Stimulated activated CD8-positive, alpha-beta memory T cell treated with anti-CD3 and anti-CD28 coated beads, Interleukin-4, amount 100 ng/mL, for 1 hour (primary cell): ENCODE results near the gene CHRNA5.

Experiments
- DNase-seq, 2 donors: peaks; one replicate each; pipeline ENCODE4 v3.0.0-alpha.2; 2020; ENCODE audit warnings: low read depth in 2 of 2, low spot score in 1 of 2

Gene CHRNA5

DNA sequence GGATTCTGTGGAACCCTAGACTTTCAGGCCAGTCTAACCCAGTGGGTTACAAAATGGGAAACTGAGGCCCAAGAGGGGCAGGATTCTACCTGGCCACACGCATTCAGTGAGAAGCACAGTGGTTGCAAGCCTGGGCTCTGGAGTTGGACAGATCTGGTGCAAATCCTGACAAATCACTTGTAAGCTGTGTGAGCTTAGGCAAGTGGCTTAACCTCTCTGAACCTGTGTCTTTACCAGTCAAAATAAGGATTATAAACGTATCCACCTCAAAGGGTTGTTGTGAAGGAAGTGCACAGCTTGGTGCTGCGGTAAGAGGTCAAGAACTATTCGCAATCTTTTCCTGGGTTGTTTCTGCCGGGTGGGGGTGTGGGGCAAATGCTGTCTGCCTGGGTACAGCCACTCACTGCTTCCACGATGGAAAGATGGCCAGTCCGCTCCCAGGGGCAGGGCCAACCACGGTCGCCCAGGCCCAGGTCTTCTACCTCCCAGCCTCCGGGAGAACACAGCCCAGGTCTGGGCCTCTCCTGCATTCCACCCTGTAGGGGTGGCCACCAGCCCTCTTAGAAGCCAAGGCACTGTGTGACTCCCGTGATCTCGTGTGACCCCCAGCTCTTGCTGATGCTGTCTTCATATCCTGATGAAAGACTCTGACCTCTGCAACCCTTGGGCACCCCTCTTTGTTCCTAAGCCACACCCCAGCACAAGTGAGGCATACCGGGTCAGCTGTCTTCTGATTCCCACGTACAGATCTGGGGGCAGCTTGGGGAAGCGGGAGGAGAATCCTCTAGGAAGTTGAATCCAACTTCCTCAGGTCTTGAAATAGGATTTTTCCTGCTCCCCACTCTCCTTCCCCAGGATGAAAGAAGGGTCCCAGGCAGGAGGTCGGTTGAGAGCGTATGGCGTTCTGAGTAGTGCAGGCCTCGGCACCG lies 54.0 kb downstream of the CHRNA5 start:
- DNase-seq, result no peak

DNA sequence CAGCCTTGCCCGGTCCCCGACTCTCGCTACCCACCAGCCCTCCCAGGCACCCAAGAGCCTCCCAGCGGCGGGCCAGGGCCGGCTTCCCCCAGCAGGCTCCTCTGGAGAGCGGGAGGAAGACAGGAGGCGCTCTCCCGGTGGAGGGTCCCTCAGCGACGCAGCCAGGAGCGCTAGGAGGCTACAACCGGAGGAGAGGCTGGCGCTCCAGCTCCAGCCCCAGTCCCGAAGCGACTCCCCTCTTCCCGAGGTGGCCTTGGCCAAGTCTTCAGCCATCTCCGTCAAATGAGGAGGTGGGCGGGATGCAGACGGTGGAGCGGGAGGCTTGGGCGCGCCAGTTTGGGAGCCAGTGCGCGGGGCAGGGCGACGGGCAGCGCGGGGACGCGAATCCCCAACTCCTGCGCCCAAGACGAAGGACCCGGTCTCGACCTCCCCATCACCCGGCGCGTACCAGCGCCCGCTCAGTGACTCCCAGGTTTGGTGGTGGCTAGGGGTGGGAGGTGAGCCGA lies 54.8 kb downstream of the CHRNA5 start:
- DNase-seq, result no peak

DNA sequence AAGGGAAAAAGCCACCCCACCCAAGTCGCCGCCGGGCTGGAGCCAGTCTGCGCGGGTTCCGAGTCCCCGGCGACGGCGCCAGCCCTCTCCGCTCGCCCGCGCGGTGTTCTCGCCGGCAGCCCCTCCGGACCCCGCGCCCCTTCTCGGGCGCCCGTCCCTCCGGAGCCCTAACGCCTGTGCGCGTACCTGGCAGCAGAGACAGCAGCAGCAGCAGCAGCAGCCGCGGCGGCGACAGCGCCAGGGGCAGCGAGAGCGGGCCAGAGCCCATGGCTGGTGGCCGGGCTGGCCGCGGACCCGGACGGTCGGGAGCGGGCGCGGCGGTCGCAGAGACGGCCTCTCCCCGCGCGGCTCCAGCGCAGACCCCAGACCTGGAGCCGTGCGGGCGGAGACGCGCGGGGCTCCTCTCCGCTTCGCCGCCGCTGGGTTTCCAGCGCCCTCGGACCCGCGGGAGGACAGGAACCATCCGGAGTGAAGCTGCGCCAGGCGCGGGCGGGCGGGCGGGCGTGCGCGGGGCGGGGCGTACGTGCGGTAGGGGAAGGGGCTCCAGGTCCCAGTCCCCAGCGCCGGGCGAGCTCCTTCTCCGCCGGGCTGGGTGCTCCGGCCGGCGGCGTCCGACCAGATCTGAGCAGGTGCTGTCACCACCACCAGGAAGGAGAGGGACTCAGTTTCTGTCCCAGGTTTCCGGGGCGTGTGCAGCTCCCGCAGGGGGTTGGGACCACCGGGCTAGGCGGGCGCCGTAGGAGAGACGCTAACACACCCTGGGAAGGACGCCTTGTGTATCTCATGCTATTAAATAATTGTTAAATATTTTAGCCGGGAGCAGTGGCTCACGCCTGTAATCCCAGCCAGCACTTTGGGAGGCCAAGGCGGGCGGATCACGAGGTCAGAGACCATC lies 55.5 kb downstream of the CHRNA5 start, which contains the start of gene CHRNA3:
Gene CHRNA3 (minus strand): TSS at position 470 of the 895 bp plus-strand sequence. CDS start 202 bp downstream, at position 268.
- DNase-seq, result no peak

DNA sequence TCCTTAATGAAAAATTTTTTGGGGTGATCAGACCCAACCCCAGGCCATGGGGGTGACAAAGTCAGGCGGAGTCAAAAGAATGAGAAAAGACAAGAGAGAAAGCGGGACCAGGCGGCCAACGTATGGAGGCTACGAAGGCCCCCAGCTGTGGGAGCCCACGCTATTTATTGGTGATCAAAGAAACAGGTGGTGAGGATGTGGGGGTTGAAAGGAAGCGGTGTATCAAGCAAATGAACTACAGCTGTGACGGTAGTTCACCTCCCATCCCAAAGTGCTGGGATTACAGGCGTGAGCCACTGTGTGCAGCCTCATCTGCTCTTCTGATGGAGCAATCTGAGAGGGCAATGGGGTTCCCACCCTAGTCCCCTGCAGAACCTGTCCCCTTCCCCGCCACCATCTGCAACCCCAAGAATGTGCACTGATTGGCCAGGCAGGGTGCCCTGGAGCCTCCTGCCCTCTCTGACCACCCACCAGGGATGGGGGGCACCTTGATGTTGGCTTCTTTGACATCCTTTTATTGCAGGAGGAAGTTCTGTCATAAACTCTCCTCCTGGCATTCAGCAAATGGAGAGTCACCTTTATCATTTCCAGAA lies 56.6 kb downstream of the CHRNA5 start:
- no peak for DNase-seq

DNA sequence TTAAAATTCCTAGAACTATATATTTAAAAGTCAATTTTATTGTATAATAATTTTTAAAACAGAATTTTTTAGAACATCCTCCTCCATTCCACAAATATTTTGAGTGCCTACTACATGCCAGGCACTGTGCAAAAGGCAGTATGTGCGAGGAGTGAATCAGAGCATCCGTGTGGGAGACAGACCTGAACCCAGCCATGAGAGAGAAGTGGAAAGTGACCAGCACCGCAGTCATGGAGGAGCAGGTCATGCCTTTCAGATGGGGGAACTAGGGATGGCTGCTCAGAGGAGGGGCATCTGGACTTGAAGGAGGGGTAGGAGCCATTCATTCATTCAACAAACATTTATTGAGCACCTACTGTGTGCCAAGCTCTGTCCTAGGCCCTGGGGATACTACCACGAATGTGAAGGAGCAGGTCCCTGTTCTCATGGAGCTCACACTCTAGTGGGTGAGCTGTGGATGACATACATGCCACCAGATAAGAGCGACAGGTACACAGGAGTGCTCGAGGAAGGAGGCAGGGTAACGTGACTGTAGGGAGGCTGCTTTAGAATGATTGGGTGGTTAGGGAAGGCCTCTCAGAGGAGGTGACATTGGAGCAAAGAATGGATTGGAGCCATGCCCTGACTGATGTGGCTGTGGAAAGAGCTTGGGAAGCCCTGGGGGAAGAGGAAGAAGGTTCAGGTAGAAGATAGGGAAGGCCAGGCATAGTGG lies 58.6 kb downstream of the CHRNA5 start:
- no peak for DNase-seq

DNA sequence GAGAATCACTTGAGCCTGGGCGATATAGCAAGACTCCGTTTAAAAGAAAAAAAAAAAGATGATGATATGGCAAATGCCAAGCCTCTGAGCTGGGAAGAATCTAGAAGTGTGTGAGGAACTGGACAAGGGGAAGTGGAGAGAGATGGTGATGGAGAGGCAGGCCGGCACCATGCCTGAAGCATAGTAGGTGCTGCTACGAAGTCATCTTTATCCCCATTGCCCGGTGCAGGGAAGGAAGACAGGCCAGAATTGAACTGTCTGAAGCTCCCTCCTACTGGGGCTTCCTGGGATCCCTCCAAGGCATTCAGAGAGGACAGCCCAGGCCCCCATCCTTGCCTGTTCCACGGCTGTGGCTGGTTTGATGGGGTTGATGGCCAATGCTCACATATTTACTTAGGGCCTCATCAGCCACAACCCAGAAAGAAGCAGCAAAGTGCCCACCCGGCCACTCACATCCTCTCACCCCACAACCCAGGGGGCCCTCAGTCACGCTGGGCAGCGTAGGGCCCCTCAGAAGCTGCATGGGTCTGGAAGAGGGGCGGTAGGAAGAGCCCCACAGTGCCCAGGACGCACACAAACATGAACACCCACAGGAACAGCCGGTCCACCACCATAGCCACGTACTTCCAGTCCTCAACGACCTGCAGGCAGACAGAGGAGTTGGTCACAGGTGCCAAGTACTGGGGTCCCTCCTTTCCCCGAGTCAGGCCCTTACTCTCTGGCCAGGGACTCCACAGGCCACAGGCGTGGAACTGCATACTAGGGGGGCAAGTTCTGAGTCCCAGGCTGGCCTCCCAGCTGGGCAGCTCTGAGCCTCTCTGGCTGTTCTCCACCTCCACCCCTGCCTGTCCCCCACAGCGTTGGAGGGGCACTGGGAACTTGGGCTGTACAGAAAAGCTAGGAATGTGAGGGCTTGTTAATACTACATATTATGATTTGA lies 59.6 kb downstream of the CHRNA5 start:
- no peak for DNase-seq

DNA sequence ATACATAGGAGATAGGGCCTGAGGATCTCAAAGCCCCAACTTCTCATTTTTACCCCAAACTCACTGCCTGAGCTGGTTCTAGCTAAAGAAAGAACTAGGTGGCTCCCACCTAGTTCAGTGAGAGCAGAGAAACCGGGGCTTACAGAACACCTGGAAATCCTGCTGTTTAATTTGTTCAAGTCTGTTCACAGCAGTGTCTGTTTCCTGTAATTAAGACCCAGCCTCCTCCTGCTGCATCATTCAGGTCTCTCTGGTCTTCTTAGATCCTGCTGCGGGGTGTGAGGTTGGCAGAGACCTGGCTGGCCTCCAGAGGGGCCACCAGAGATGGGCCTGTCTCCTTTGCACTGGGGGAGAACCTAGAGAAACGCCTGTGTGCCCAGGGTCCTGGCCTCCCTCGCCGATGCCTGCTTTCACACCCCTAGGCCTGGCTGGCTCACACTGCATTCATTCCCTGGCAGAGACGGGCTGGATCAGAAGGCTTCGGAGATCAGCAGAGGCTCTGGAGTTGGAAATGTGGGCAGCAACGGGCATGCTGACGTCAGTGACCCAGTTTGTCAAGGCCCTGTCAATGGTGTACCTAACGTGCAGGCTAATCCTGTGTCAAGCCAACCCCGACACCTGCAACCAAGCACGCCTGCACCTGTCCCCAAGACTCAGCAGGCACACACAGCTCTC lies 60.4 kb downstream of the CHRNA5 start:
- DNase-seq, result no peak

DNA sequence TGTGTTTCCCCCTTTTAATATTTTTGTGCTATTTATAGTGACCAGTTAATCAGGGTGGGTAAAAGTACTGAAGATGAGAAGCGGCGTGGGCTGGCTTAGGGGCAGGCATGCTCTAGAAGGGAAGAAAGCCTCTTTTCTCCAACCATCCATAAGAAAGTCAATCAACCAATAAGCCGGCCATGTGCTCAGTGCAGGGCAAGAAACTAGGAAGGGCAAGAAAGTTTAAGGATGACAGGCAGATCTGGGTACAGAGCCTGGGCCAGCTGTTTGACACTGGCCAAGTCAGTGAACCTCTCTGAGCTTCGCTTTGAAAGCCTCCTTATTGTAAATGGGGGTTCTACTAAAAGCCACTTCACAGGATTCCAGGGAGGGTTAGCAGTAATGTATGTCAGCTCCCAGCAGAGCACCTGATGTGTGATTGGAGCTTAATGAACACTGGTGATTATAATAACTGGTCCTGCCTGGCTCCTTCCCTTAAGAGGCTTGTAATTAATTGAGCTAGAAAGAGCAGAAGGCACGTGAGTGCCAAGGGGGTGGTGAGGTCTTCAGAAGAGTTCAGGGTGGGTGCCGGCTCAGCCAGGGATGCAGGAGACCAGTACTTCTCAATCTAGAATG lies 61.2 kb downstream of the CHRNA5 start:
- DNase-seq, result no peak

DNA sequence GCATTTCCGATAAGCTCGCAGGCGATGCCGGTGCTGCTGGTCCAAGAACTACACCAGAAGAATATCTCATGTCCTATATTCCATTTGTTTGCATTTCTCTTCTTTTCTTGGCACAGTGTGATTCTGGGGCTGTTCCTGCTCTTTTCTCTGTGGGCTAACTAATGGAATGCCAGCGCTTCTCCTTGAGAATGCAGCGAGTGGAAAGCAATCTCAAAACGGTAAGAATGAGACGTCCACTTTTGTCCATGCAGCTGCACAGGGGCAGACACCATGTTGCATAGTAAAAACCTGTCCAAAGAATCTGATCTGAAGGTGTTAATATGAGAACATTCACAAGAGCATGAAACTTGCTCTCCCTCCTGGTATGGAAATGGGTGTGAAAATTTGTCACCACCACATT lies 62.0 kb downstream of the CHRNA5 start:
- no peak for DNase-seq

DNA sequence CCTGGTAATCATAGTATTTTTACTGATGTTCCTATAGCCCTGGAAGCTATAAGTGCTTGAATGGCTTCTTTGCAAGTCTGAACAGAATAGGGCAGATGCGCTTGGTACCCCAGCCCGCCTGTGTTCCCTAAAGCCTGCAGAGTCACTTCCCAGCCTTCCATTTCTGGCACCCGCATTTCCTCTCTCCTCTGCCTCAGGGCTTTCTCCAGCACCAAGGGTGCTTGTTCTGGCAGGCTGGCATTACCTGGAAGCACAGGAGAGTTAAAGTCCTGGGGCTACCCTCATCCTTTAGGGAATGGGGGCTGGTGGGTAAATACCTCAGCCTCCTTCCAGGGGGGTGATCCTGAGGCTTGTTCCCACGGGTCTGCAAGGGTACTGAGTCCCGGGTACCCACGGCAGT lies 62.9 kb downstream of the CHRNA5 start:
- DNase-seq, result no peak

DNA sequence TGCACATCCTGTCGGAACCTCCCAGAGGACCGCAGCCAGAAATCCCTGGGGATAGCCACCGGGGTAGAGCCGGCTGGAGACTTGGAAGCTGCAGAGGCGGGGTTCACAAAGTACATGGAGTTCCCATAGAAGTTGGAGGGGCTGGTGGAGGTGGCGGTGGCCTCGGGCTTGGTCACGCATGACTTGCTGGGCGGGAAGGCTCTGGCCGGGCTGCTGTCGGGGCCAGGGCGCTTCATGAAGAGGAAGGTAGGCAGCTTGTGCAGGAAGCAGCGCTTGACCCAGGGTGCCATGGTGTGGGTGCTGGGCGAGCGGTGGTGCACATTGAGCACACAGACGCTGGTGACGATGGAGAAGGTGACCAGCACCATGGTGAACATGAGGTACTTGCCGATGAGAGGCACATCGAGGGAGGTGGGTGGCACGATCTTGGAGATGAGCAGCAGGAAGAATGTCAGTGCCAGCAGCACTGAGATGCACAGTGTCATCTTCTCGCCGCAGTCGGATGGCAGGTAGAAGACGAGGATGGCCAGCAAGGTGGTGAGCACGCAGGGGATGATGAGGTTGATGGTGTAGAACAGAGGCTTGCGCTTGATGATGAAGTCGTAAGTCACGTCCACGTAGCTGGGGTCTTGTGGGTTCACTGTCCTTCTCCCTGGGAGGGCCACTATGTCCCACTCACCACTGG lies 63.9 kb downstream of the CHRNA5 start:
- DNase-seq, result no peak

DNA sequence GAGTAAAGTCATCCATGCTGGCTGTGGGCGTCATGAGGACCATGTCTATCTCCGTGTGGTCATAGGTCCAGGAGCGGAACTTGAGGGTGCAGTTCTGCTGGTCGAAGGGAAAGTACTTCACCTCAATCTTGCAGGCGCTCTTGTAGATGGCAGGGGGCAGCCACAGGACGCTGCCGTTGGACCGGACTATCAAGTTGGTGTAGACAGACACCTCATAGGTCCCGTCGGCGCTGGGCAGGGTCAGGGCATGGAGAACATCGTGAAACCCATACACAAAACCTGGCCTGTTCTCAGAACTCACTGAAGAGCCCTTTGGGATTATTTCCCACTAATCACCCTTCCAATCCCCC lies 64.4 kb downstream of the CHRNA5 start:
- no peak for DNase-seq

DNA sequence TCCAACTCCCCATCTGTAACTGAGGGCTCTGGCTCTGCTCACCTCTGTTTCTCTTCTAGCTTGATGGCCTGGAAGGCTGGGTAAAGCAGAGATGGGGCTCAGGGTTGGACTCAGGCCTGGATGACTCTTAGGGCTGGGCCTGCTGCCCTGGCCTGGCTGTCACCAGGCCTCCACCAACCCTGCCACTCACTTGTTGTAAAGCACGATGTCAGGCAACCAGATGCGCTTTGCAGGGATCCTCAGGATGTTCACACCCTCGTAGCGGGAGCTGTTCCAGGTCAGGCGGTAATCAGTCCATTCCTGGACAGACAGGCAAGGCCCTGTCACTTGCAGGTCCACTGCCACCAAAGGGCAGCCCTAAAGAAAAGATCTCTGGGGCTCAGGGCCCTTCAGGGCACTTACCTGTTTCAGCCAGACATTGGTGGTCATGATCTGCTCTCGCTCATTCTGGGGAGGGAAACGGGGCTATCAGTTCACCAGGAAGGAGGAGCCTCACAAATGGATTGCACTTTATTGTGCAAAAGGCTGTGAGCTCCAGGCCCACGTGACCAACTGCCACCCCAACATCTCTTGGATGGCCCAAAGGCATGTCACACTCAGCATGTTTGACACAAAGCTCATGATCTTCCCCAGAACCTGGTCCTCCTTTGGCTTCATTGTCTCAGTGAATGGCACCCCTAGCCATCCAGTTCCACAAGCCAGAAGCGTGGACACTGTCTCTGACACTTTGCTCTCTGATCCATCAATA lies 65.7 kb downstream of the CHRNA5 start:
- no peak for DNase-seq

DNA sequence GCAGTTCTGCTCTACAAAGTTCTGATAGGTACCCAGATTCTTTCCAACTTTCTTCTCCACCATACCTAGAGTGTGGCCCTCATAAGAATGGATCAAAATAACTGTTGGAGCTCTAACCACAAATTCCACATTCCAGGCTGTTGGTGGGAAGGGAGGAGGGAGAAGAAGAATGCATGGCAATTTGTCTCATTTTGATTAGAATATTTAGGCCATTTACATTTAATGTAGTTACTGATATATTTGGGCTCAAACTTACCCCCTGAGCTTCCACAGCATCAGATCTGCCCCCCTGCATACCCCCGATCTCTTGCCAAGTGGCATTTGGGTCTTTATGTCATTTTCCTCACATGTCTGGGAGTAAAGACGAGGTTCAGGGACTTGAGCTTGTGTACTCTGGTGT lies 68.0 kb downstream of the CHRNA5 start:
- no peak for DNase-seq

DNA sequence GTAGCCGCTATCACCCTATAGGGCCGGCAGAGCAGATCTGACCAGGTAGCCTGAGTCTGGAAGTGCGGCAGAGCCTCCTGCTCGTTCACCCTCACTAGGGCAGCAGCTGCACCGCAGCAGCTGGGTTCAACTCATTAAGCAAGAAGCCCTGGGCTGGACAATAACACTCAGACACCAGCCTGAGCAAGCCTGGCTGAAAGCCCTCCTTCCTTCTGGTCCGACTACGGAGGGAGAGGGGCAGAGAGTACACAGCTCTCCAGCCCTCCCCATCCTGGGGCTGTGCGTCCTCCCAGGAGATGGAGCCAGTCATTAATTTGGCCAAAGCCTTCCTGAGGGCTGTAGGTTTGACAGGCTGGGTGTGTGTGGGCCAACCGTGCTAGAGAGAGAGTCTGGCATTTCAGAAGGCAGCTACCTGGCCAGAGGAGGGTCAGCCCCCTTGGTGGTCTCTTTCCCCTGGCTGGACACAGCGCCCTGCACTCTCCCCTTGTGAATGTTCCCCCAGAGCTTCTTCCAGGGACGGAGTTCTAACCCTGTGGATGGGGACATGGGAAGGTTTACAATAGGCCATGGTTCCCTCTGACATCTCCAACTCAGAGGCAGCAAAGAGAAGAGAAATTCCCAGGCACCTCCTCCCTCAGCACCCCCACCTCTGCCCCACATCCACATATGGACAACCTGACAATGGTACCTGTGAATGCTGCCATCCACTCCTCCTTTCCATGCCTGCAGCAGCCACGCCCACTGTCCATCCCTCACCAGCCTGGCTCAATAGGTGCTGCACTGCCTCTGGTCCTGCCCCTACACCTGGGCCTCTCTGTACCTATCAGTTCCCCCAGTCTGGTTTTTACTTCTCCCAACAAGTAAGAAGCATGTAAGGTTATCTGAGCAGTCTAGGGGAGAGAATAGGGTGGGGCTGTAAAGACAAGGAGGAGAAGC lies 69.2 kb downstream of the CHRNA5 start:
- no peak for DNase-seq

DNA sequence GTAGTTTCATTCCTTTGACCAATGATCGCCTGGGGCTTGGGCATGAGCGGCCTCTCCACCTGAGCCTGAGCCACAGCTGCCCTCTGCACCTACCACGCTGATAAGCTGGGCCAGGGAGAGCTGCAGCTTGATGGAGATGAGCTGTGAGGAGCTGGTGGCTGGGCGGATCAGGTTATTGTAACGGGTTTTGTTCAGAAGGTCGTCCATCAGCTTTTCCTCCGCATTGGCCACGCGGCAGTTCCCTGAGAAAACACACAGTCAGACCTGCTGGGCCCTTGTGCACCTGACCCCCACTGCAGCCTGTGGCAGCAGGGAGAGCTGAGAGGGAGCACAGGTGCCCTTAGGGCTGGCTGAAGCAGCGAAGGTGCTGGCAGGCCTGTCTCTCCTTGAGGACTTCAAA lies 70.0 kb downstream of the CHRNA5 start:
- DNase-seq, result no peak
